ENCODE data around the gene RAD23A.
A peak's percentile ranks its signal among the peaks of the same experiment; 100 is the strongest.

Gene RAD23A

DNA sequence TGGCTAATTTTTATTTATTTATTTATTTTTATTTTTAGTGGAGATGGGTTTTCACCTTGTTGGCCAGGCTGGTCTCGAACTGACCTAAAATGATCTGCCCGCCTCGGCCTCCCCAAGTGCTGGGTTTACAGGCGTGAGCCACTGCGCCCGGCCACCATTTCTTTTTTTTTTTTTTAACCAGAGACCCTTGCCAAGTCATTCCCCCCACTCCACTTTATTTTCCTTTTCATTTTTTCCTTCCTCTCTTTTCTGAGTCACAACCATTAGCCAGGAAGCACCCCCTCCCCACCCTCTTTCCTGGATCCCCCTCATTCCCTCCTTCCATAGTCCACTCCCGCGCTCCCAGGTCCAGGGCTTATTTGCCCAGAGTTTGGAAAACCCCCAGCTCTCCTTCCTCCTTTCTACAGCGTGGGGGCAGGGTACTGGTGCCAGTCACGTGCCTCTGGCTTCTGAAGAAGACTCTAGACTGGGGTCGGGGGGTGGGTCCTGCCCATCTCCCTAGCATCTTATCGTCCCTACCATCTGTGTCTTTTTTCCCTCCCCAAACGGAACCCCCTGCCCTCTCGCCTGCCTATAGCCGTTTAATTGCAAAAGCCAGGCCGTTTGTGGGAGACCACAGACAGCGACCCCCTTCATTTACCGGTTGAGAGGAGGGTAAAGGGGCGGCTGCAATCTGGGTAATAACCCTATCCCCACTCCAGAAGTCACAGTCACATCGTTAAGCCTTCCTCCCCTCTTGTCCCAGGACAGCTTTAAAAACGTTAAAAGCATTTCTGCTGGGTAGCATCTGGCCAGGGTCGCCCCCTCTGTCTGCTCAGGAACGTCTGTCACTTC is 8.4 kb upstream of the RAD23A start:
- Histone ChIP-seq H2AFZ (ENCODE audit: low read depth) (peak overlapping the region; percentile 58), H3K4me2 (peak overlapping the region; percentile 91), H3K79me2 (ENCODE audit: insufficient read depth, low read depth) (peaks cover 51% of the 10 kb centered on the region), H3K4me1 (ENCODE audit: low read depth, poor library complexity, severe bottlenecking) (peaks cover 56% of the 10 kb centered on the region), H3K27ac (peak overlapping the region; percentile 83), H3K4me3 (IDR thresholded peaks at IDR 0.05; ENCODE audit: insufficient read depth, low read depth, low read length) (no peak overlapping the region), H3K27me3 (ENCODE audit: insufficient read depth, low read depth) (no peaks in the 10 kb centered on the region), H3K9ac (peak overlapping the region; percentile 97), H4K20me1 (ENCODE audit: insufficient read depth) (peaks cover 11% of the 10 kb centered on the region), H3K36me3 (ENCODE audit: insufficient read depth) (peaks cover 27% of the 10 kb centered on the region)
- TF ChIP-seq, protein P1, sequence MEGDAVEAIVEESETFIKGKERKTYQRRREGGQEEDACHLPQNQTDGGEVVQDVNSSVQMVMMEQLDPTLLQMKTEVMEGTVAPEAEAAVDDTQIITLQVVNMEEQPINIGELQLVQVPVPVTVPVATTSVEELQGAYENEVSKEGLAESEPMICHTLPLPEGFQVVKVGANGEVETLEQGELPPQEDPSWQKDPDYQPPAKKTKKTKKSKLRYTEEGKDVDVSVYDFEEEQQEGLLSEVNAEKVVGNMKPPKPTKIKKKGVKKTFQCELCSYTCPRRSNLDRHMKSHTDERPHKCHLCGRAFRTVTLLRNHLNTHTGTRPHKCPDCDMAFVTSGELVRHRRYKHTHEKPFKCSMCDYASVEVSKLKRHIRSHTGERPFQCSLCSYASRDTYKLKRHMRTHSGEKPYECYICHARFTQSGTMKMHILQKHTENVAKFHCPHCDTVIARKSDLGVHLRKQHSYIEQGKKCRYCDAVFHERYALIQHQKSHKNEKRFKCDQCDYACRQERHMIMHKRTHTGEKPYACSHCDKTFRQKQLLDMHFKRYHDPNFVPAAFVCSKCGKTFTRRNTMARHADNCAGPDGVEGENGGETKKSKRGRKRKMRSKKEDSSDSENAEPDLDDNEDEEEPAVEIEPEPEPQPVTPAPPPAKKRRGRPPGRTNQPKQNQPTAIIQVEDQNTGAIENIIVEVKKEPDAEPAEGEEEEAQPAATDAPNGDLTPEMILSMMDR (conservative IDR thresholded peaks at IDR 0.05; ENCODE audit: low read depth, low read length) = no peak

DNA sequence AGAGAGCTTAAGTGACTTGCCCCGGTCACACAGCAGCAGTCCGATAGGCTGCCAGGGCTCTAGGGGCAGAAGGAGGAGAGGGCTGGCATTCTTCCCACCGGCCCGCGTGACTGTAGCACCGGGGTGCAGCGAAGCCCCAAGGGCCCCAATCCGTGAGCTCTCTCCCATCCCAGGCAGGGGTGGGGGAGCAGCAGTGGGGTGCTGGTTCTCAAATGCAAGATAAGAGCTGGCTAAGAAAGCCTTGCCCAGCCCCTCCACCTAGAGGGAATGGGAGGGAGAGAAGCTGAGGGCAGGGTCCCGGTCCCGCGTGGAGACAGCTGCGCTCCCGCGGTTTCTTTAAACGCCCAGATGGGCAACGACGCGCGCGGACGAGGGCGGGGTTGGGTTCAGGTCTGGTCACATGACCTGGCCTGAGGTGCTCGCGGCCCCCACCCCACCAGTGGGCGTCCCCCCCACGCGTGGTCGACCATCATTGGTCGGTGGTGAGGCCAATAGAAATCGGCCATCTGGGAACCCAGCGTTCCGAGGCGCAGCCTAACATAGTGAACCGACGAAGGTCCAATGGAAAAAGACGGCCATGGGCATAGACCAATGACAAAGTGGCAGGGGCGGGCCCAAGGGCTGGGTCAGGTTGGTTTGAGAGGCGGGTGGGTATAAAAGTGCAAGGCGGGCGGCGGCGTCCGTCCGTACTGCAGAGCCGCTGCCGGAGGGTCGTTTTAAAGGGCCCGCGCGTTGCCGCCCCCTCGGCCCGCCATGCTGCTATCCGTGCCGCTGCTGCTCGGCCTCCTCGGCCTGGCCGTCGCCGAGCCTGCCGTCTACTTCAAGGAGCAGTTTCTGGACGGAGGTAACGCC is 7.5 kb upstream of the RAD23A start, which contains the start of gene CALR:
Gene CALR (plus strand): TSS at position 683 of the 852 bp plus-strand sequence. CDS start 71 bp downstream, at position 754.
- peak within 1 kb of the TSS; percentile 97 for H3K9ac ChIP-seq
- peaks cover 30% of the 10 kb centered on the region for H3K36me3 ChIP-seq (ENCODE audit: insufficient read depth)
- H3K27ac ChIP-seq = peak within 1 kb of the TSS; percentile 83
- H3K4me3 ChIP-seq (IDR thresholded peaks at IDR 0.05; ENCODE audit: insufficient read depth, low read depth, low read length) = peak within 1 kb of the TSS; percentile 56
- peaks cover 11% of the 10 kb centered on the region for H4K20me1 ChIP-seq (ENCODE audit: insufficient read depth)
- TF ChIP-seq, protein P1 (conservative IDR thresholded peaks at IDR 0.05; ENCODE audit: low read depth, low read length) = no peak
- H3K4me1 ChIP-seq (ENCODE audit: low read depth, poor library complexity, severe bottlenecking) = peaks cover 60% of the 10 kb centered on the region
- no peaks in the 10 kb centered on the region for H3K27me3 ChIP-seq (ENCODE audit: insufficient read depth, low read depth)
- H3K4me2 ChIP-seq = peak within 1 kb of the TSS; percentile 96
- peaks cover 42% of the 10 kb centered on the region for H3K79me2 ChIP-seq (ENCODE audit: insufficient read depth, low read depth)
- H2AFZ ChIP-seq (ENCODE audit: low read depth) = peak within 1 kb of the TSS; percentile 58

DNA sequence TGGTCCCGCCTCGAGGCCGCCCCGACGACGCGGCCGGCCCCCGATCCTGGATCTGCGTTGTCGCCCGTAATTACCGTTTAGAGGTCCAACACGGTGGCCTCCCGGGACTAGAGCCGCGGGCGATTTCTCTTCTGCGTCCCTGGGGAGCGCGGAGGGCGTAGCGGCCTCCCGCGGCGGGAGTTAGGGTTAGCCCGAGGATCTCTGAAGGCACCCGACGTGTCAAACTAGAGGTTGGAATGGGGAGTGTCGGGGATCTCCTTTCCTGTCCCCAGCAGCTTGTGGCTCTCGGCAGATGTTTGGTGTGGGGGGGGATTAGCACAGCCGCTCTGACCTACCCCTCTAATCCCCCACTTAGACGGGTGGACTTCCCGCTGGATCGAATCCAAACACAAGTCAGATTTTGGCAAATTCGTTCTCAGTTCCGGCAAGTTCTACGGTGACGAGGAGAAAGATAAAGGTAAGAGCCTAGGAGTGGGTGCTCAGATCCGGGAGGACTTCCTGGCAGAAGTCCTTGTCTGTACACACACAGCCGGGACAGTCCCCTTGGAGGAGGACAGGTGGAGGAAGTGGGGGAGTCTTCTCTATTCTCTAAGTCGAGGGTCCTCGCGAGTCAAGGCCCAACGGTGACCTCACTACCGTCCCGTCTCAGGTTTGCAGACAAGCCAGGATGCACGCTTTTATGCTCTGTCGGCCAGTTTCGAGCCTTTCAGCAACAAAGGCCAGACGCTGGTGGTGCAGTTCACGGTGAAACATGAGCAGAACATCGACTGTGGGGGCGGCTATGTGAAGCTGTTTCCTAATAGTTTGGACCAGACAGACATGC is 6.7 kb upstream of the RAD23A start:
- TF ChIP-seq, protein P1 (conservative IDR thresholded peaks at IDR 0.05; ENCODE audit: low read depth, low read length) = 0 out of 2 replicates have a peak, but pooled peaks have one; percentile 13
- Histone ChIP-seq H3K27ac (peak overlapping the region; percentile 83), H3K27me3 (ENCODE audit: insufficient read depth, low read depth) (no peaks in the 10 kb centered on the region), H3K4me2 (peak overlapping the region; percentile 96), H3K9ac (peak overlapping the region; percentile 97), H2AFZ (ENCODE audit: low read depth) (no peak overlapping the region), H3K4me1 (ENCODE audit: low read depth, poor library complexity, severe bottlenecking) (peaks cover 61% of the 10 kb centered on the region), H3K36me3 (ENCODE audit: insufficient read depth) (peaks cover 35% of the 10 kb centered on the region), H4K20me1 (ENCODE audit: insufficient read depth) (peaks cover 11% of the 10 kb centered on the region), H3K79me2 (ENCODE audit: insufficient read depth, low read depth) (peaks cover 40% of the 10 kb centered on the region), H3K4me3 (IDR thresholded peaks at IDR 0.05; ENCODE audit: insufficient read depth, low read depth, low read length) (peak overlapping the region; percentile 56)

DNA sequence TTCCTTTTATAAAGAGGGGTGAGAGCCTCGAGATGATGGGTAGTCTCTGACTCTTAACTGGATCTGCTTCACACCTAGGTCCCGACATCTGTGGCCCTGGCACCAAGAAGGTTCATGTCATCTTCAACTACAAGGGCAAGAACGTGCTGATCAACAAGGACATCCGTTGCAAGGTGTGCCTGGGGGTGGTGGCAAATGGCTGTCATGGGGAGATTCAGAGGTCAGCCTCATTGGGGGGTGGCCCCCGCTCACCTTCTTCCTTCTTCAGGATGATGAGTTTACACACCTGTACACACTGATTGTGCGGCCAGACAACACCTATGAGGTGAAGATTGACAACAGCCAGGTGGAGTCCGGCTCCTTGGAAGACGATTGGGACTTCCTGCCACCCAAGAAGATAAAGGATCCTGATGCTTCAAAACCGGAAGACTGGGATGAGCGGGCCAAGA is 5.7 kb upstream of the RAD23A start:
- H4K20me1 ChIP-seq (ENCODE audit: insufficient read depth) = peaks cover 11% of the 10 kb centered on the region
- peak overlapping the region; percentile 96 for H3K4me2 ChIP-seq
- H3K79me2 ChIP-seq (ENCODE audit: insufficient read depth, low read depth) = peaks cover 40% of the 10 kb centered on the region
- peaks cover 35% of the 10 kb centered on the region for H3K36me3 ChIP-seq (ENCODE audit: insufficient read depth)
- H3K27me3 ChIP-seq (ENCODE audit: insufficient read depth, low read depth) = no peaks in the 10 kb centered on the region
- TF ChIP-seq, protein P1 (conservative IDR thresholded peaks at IDR 0.05; ENCODE audit: low read depth, low read length) = no peak
- H2AFZ ChIP-seq (ENCODE audit: low read depth) = no peak overlapping the region
- peak overlapping the region; percentile 83; the same call in 1 of the 2 replicates for H3K27ac ChIP-seq
- H3K9ac ChIP-seq = peak overlapping the region; percentile 97; the same call in 1 of the 2 replicates
- H3K4me3 ChIP-seq (IDR thresholded peaks at IDR 0.05; ENCODE audit: insufficient read depth, low read depth, low read length) = no peak overlapping the region
- peaks cover 67% of the 10 kb centered on the region for H3K4me1 ChIP-seq (ENCODE audit: low read depth, poor library complexity, severe bottlenecking)
